HG02884 (cell line): Measurements from ENCODE around the gene GALNT17.
"Not testable (repeated sequence)": the region's sequence is repeated elsewhere in the genome, so short reads cannot be mapped to it uniquely, and the experiment has no call there.

ENCODE experiments used
- ATAC-seq: cut with Tn5 transposase; IDR thresholded peaks from one replicate; pipeline ENCODE4 v1.9.1; 2021; ENCODE audit warnings: mild to moderate bottlenecking, moderate library complexity; ENCODE audit not compliant: unreplicated experiment

GALNT17 gene

GRCh38 chr7:71229699-71230098, 97.8 kb downstream of the GALNT17 start:
- no peak for ATAC-seq

- ATAC-seq: no peak
These were observed 103.3 kb downstream of the GALNT17 start for GRCh38 chr7:71235253-71235652.

- no peak for ATAC-seq
These were observed 104.5 kb downstream of the GALNT17 start for GRCh38 chr7:71236230-71237105.

GRCh38 chr7:71237945-71238344, 106.0 kb downstream of the GALNT17 start:
- ATAC-seq: no peak

GRCh38 chr7:71238581-71239295, 106.8 kb downstream of the GALNT17 start:
- ATAC-seq: no peak

GRCh38 chr7:71239586-71240268, 107.8 kb downstream of the GALNT17 start:
- no peak for ATAC-seq

- ATAC-seq: no peak
These were observed 111.9 kb downstream of the GALNT17 start for GRCh38 chr7:71243736-71244410.

GRCh38 chr7:71245038-71245437, 113.1 kb downstream of the GALNT17 start:
- no peak for ATAC-seq

GRCh38 chr7:71251706-71252105, 119.8 kb downstream of the GALNT17 start:
- no peak for ATAC-seq

GRCh38 chr7:71254751-71255150, 122.8 kb downstream of the GALNT17 start:
- no peak for ATAC-seq

- ATAC-seq: no peak
These were observed 123.7 kb downstream of the GALNT17 start for GRCh38 chr7:71255537-71256178.

- no peak for ATAC-seq
These were observed 129.1 kb downstream of the GALNT17 start for GRCh38 chr7:71261066-71261465.

- not testable (repeated sequence) for ATAC-seq
These were observed 130.9 kb downstream of the GALNT17 start for GRCh38 chr7:71262834-71263233.

- ATAC-seq: no peak
These were observed 132.1 kb downstream of the GALNT17 start for GRCh38 chr7:71264005-71264404.

GRCh38 chr7:71266912-71267311, 135.0 kb downstream of the GALNT17 start:
- no peak for ATAC-seq

- no peak for ATAC-seq
These were observed 136.0 kb downstream of the GALNT17 start for GRCh38 chr7:71267734-71268469.

- no peak for ATAC-seq
These were observed 138.6 kb downstream of the GALNT17 start for GRCh38 chr7:71270558-71270957.

- no peak for ATAC-seq
These were observed 139.3 kb downstream of the GALNT17 start for GRCh38 chr7:71271203-71271602.

GRCh38 chr7:71272509-71273490, 140.9 kb downstream of the GALNT17 start:
- ATAC-seq: no peak
